NCI-H2196 treated with DMSO at 0.1 percent for 48 hours (cell line): ENCODE measurements around the gene TMEM132E.

ENCODE experiments used
- DNase-seq: peaks from one replicate; lab custom pipeline; 2025; ENCODE audit not compliant: unreplicated experiment; lab: John Stamatoyannopoulos, UW

The TMEM132E gene

GRCh38 chr17:34567691-34568465 is 11.5 kb upstream of the TMEM132E start:
- DNase-seq: no peak

GRCh38 chr17:34568953-34569352 is 10.4 kb upstream of the TMEM132E start:
- DNase-seq: no peak

- DNase-seq: no peak
Measured at GRCh38 chr17:34569591-34569990, 9.8 kb upstream of the TMEM132E start.

GRCh38 chr17:34570506-34570905 is 8.9 kb upstream of the TMEM132E start:
- DNase-seq: no peak

GRCh38 chr17:34571428-34572130 is 7.8 kb upstream of the TMEM132E start:
- DNase-seq: no peak

GRCh38 chr17:34572483-34572882 is 6.9 kb upstream of the TMEM132E start:
- DNase-seq: no peak

GRCh38 chr17:34575182-34575581 is 4.2 kb upstream of the TMEM132E start:
- no peak for DNase-seq

- no peak for DNase-seq
Measured at GRCh38 chr17:34578016-34578415, 1.4 kb upstream of the TMEM132E start.

GRCh38 chr17:34578656-34579016 is 746 bp upstream of the TMEM132E start:
- no peak for DNase-seq

GRCh38 chr17:34579979-34580684 is 750 bp downstream of the TMEM132E start:
- no peak for DNase-seq

GRCh38 chr17:34580685-34581445 is 1.5 kb downstream of the TMEM132E start:
- DNase-seq: no peak

- DNase-seq: no peak
Measured at GRCh38 chr17:34581446-34582184, 2.2 kb downstream of the TMEM132E start.

GRCh38 chr17:34582185-34582900 is 3.0 kb downstream of the TMEM132E start:
- no peak for DNase-seq

GRCh38 chr17:34582901-34583245 is 3.5 kb downstream of the TMEM132E start:
- no peak for DNase-seq

- DNase-seq: no peak
Measured at GRCh38 chr17:34584805-34585416, 5.5 kb downstream of the TMEM132E start.

GRCh38 chr17:34586346-34586846 is 7.0 kb downstream of the TMEM132E start:
- no peak for DNase-seq

- no peak for DNase-seq
Measured at GRCh38 chr17:34588266-34588665, 8.9 kb downstream of the TMEM132E start.

GRCh38 chr17:34589120-34589965 is 10.0 kb downstream of the TMEM132E start:
- DNase-seq: no peak
